Caco-2 (cell line): ENCODE results near the gene TRAF7. TPM values are rescaled to one million over a fixed set of nuclear protein-coding genes. Genes with fewer than 3 reads are reported as not detected.

Source experiments
- BruUV-seq: library from RNA; stranded (reverse); fragments of 400-500 nt; replicated peaks from 2 replicates; lab custom pipeline; 2021; lab: Mats Ljungman, UMichigan
- CTCF ChIA-PET: fragments of 300-600 bp; sonication (Branson Sonifier 250); formaldehyde crosslinking; loops from one replicate; lab custom pipeline; 2022; ENCODE audit warnings: antibody characterized with exemption; lab: Charles Lee
- POLR2A ChIA-PET: fragments of 300-600 bp; sonication (Branson Sonifier 250); formaldehyde crosslinking; loops from one replicate; lab custom pipeline; 2022; ENCODE audit warnings: antibody characterized with exemption; lab: Charles Lee
- DNase-seq, 2 experiments: peaks; one replicate each; pipeline versions ENCODE4 v3.0.0 to v3.0.0-alpha.2; 2020 to 2022
- H3K27me3 ChIP-seq: replicated peaks from 2 replicates; pipeline ENCODE4 v1.6.0; 2011; ENCODE audit warnings: low read length; ENCODE audit not compliant: control insufficient read depth, insufficient read depth
- H3K36me3 ChIP-seq: 2 replicates; pipeline ENCODE4 v1.5.1; 2011; ENCODE audit warnings: low read length; ENCODE audit not compliant: control insufficient read depth, insufficient read depth
- H3K4me1 ChIP-seq: fragments of 250-450 bp; sonication (Bioruptor Pico); 2 replicates; pipeline ENCODE4 v1.5.1; 2020; ENCODE audit warnings: mild to moderate bottlenecking
- H3K4me3 ChIP-seq: 2 replicates; pipeline ENCODE4 v1.5.1; 2011; ENCODE audit warnings: low read depth, mild to moderate bottlenecking, control low read depth, low read length
- H3K9me3 ChIP-seq: fragments of 250-450 bp; sonication (Bioruptor Pico); 2 replicates; pipeline ENCODE4 v1.5.1; 2020; ENCODE audit warnings: mild to moderate bottlenecking, moderate library complexity
- H3K27ac Mint-ChIP-seq: one replicate; pipeline ENCODE4 v1.8.0; 2022; ENCODE audit warnings: mixed read lengths; ENCODE audit not compliant: unreplicated experiment
- H3K27me3 Mint-ChIP-seq: one replicate; pipeline ENCODE4 v1.8.0; 2022; ENCODE audit warnings: mixed read lengths; ENCODE audit not compliant: insufficient read depth, unreplicated experiment
- H3K36me3 Mint-ChIP-seq: one replicate; pipeline ENCODE4 v1.8.0; 2022; ENCODE audit warnings: mild to moderate bottlenecking, mixed read lengths; ENCODE audit not compliant: insufficient read depth, unreplicated experiment
- H3K4me1 Mint-ChIP-seq: one replicate; pipeline ENCODE4 v1.8.0; 2022; ENCODE audit warnings: low read depth, mixed read lengths; ENCODE audit not compliant: unreplicated experiment
- H3K4me3 Mint-ChIP-seq: one replicate; pipeline ENCODE4 v1.8.0; 2022; ENCODE audit warnings: mild to moderate bottlenecking, moderate library complexity, mixed read lengths; ENCODE audit not compliant: unreplicated experiment
- H3K9me3 Mint-ChIP-seq: one replicate; pipeline ENCODE4 v1.8.0; 2022; ENCODE audit warnings: mixed read lengths; ENCODE audit not compliant: unreplicated experiment
- CTCF ChIP-seq, 2 experiments: fragments of 200-600 bp in 1 of 2; IDR thresholded peaks; 1 replicate in 1 of 2; 2 replicates in 1 of 2; pipeline versions ENCODE4 v1.5.1 to v1.8.0; 2011 to 2022; ENCODE audit warnings: antibody characterized with exemption in 1 of 2, control low read depth in 1 of 2, inconsistent platforms in 1 of 2, low read depth in 1 of 2, low read length in 1 of 2, mild to moderate bottlenecking in 1 of 2, moderate library complexity in 1 of 2; ENCODE audit not compliant: insufficient read depth in 1 of 2, severe bottlenecking in 1 of 2, unreplicated experiment in 1 of 2
- intact Hi-C: fragments of 100-400 bp; cut with micrococcal nuclease; formaldehyde crosslinking; loops from one replicate; pipeline ENCODE4 v1.10.0; 2022; ENCODE audit not compliant: unreplicated experiment
- total RNA-seq: library from RNA; stranded (reverse); gene quantifications from 2 replicates; pipeline ENCODE4 v1.2.3, GENCODE V29; 2022

The TRAF7 gene
- total RNA-seq, 1 experiment from 2014 or later: 66.3 TPM

- H3K36me3 ChIP-seq: no peaks in the 10 kb centered on the region; the same call in 1 of the 2 replicates
These were observed 22.9 kb downstream of the TRAF7 start for GRCh38 chr16:2178321-2179106.

DNA sequence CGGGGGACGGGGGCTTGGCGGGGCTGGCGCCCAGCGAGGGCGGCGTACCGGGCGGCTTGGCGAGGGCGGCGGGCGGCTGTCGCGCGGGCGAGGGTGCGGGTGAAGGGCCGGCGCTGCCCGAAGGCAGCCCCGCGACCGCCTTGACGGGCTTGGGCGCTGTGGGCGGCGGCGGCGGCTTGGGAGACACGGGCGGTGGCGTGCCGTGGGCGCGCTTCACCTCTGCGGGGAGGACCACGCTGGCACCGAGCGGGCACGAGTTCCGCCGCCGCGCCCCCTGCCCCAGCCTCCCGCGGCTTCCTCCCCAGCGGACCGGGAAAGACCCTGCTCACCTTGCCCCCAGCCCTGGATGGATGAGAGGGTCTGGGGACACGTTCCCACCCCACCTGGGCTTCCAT is 23.5 kb downstream of the TRAF7 start:
- Mint-ChIP-seq H3K27me3 (no peaks in the 10 kb centered on the region), H3K4me1 (peaks cover 6% of the 10 kb centered on the region), H3K4me3 (no peak overlapping the region), H3K36me3 (peaks cover 45% of the 10 kb centered on the region), H3K9me3 (no peaks in the 10 kb centered on the region), H3K27ac (no peak overlapping the region)
- no peaks in the 10 kb centered on the region for H3K9me3 ChIP-seq
- intact Hi-C loops: no loop called here
- DNase-seq: no peak
- no peaks in the 10 kb centered on the region for H3K4me1 ChIP-seq
- TF ChIP-seq CTCF (IDR thresholded peaks at IDR 0.05; ENCODE audit: insufficient read depth in 1 of 2, low read depth in 1 of 2, low read length in 1 of 2, severe bottlenecking in 1 of 2, unreplicated experiment in 1 of 2): no peak
- no TSS peak for BruUV-seq
- no peaks in the 10 kb centered on the region; the same call in 1 of the 2 replicates for H3K36me3 ChIP-seq
- ChIA-PET CTCF (no interaction called here), POLR2A (no interaction called here)
- H3K4me3 ChIP-seq: no peak overlapping the region
- no peaks in the 10 kb centered on the region for H3K27me3 ChIP-seq

More at GRCh38 chr16:2178321-2179106, 22.9 kb downstream of the TRAF7 start:
- Mint-ChIP-seq H3K36me3 (peaks cover 45% of the 10 kb centered on the region), H3K27me3 (no peaks in the 10 kb centered on the region), H3K4me1 (peaks cover 6% of the 10 kb centered on the region), H3K9me3 (no peaks in the 10 kb centered on the region), H3K27ac (no peak overlapping the region), H3K4me3 (no peak overlapping the region)
- H3K9me3 ChIP-seq: no peaks in the 10 kb centered on the region
- H3K4me3 ChIP-seq: no peak overlapping the region
- ChIA-PET POLR2A (no interaction called here), CTCF (no interaction called here)
- intact Hi-C loops: no loop called here
- no peak for DNase-seq
- no TSS peak for BruUV-seq
- TF ChIP-seq CTCF (IDR thresholded peaks at IDR 0.05; ENCODE audit: insufficient read depth in 1 of 2, low read depth in 1 of 2, low read length in 1 of 2, severe bottlenecking in 1 of 2, unreplicated experiment in 1 of 2): no peak
- H3K4me1 ChIP-seq: no peaks in the 10 kb centered on the region
- H3K27me3 ChIP-seq: no peaks in the 10 kb centered on the region

- ChIA-PET POLR2A (no interaction called here), CTCF (no interaction called here)
- TF ChIP-seq CTCF (IDR thresholded peaks at IDR 0.05; ENCODE audit: insufficient read depth in 1 of 2, low read depth in 1 of 2, low read length in 1 of 2, severe bottlenecking in 1 of 2, unreplicated experiment in 1 of 2): no peak
- H3K27me3 Mint-ChIP-seq: no peaks in the 10 kb centered on the region
- no peaks in the 10 kb centered on the region for H3K9me3 Mint-ChIP-seq
- H3K27me3 ChIP-seq: no peaks in the 10 kb centered on the region
- no peaks in the 10 kb centered on the region for H3K4me1 ChIP-seq
- intact Hi-C loops: no loop called here
- peaks cover 6% of the 10 kb centered on the region for H3K4me1 Mint-ChIP-seq
- H3K4me3 ChIP-seq: no peak overlapping the region
- no peaks in the 10 kb centered on the region for H3K9me3 ChIP-seq
- BruUV-seq: no TSS peak
- H3K27ac Mint-ChIP-seq: no peak overlapping the region
- peaks cover 45% of the 10 kb centered on the region for H3K36me3 Mint-ChIP-seq
- no peak for DNase-seq
- no peak overlapping the region for H3K4me3 Mint-ChIP-seq
- no peaks in the 10 kb centered on the region; the same call in 1 of the 2 replicates for H3K36me3 ChIP-seq
These were observed 24.0 kb downstream of the TRAF7 start for GRCh38 chr16:2179576-2179975.
